Endothelial cell of umbilical vein (primary cell): ENCODE results near the gene STYK1. TPM values are rescaled to one million over a fixed set of nuclear protein-coding genes. Genes with fewer than 3 reads are reported as not detected.

Source experiments
- BruUV-seq: library from RNA; stranded (reverse); fragments of 400-500 nt; replicated peaks from 2 replicates; lab custom pipeline; 2021; lab: Mats Ljungman, UMichigan
- CTCF ChIA-PET: fragments of 300-600, 350-600 bp; sonication (Branson Sonifier 250); formaldehyde crosslinking; loops from one replicate; lab custom pipeline; 2021; ENCODE audit warnings: antibody characterized with exemption, inconsistent platforms; lab: Charles Lee
- POLR2A ChIA-PET: fragments of 300-600, 350-600 bp; sonication (Branson Sonifier 250); formaldehyde crosslinking; loops from one replicate; lab custom pipeline; 2021; ENCODE audit warnings: antibody characterized with exemption, inconsistent platforms; lab: Charles Lee
- DNase-seq: peaks from one replicate; pipeline ENCODE4 v3.0.0-alpha.2; 2011; ENCODE audit warnings: low read depth, low spot score
- FAIRE-seq: peaks from 2 replicates; lab custom pipeline; 2011; peaks lifted over from hg19 to GRCh38; lab: Jason Lieb, UNC
- H2AFZ ChIP-seq: 2 replicates; pipeline ENCODE4 v1.6.0; 2012; ENCODE audit warnings: low read depth, low read length, control low read depth, inconsistent platforms
- H3K27ac ChIP-seq: 2 replicates; pipeline ENCODE4 v1.5.1; 2011; ENCODE audit warnings: low read depth, mild to moderate bottlenecking, control low read depth, low read length, moderate library complexity; ENCODE audit not compliant: insufficient read depth
- H3K27me3 ChIP-seq, 2 experiments: 2 replicates each; pipeline versions ENCODE4 v1.6.0 to v1.6.1; 2011; ENCODE audit warnings: low read length in 2 of 2, mixed read lengths in 1 of 2; ENCODE audit not compliant: control insufficient read depth in 2 of 2, insufficient read depth in 2 of 2
- H3K36me3 ChIP-seq, 2 experiments: 2 replicates in 1 of 2; 3 replicates in 1 of 2; pipeline ENCODE4 v1.5.1; 2011; ENCODE audit warnings: low read length in 2 of 2, mild to moderate bottlenecking in 1 of 2, moderate library complexity in 1 of 2; ENCODE audit not compliant: control insufficient read depth in 2 of 2, insufficient read depth in 2 of 2; ENCODE audit errors: extremely low read depth in 1 of 2
- H3K4me1 ChIP-seq: 3 replicates; pipeline ENCODE4 v1.5.1; 2011; ENCODE audit warnings: mild to moderate bottlenecking, low read length; ENCODE audit not compliant: control insufficient read depth, insufficient read depth; ENCODE audit errors: extremely low read depth
- H3K4me2 ChIP-seq: 2 replicates; pipeline ENCODE4 v1.6.1; 2011; ENCODE audit warnings: low read length, control low read depth, mixed read lengths; ENCODE audit not compliant: insufficient read depth
- H3K4me3 ChIP-seq, 3 experiments: fragments of 200-600 bp in 1 of 3; sonication (generic), shearing (Covaris generic) in 1 of 3; replicated peaks in 1 of 3; 2 replicates each; pipeline ENCODE4 v1.5.1; 2011 to 2016; ENCODE audit warnings: control low read depth in 3 of 3, low read length in 3 of 3, mild to moderate bottlenecking in 2 of 3, inconsistent platforms in 1 of 3, low read depth in 1 of 3, moderate library complexity in 1 of 3; ENCODE audit not compliant: insufficient read depth in 1 of 3
- H3K79me2 ChIP-seq: 2 replicates; pipeline ENCODE4 v1.6.0; 2012; ENCODE audit warnings: low read length, inconsistent platforms; ENCODE audit not compliant: control insufficient read depth, insufficient read depth
- H3K9ac ChIP-seq: replicated peaks from 2 replicates; pipeline ENCODE3; 2011; ENCODE audit warnings: low read length, control low read depth; ENCODE audit not compliant: insufficient read depth; ENCODE audit errors: extremely low read depth
- H3K9me1 ChIP-seq: replicated peaks from 3 replicates; pipeline ENCODE4 v1.6.0; 2011; ENCODE audit warnings: mild to moderate bottlenecking, low read length; ENCODE audit not compliant: control insufficient read depth, insufficient read depth; ENCODE audit errors: extremely low read depth
- H3K9me3 ChIP-seq: replicated peaks from 2 replicates; pipeline ENCODE4 v1.5.1; 2012; ENCODE audit warnings: low read length, inconsistent platforms; ENCODE audit not compliant: control insufficient read depth, insufficient read depth
- H4K20me1 ChIP-seq: replicated peaks from 2 replicates; pipeline ENCODE3; 2011; ENCODE audit warnings: mild to moderate bottlenecking, low read length; ENCODE audit not compliant: control insufficient read depth, insufficient read depth; ENCODE audit errors: extremely low read depth
- EZH2 ChIP-seq: IDR thresholded peaks from 2 replicates; pipeline ENCODE4 v1.6.1; 2012; ENCODE audit warnings: borderline replicate concordance, low read depth, mild to moderate bottlenecking, moderate library complexity, low read length, inconsistent platforms; ENCODE audit not compliant: severe bottlenecking
- FOS ChIP-seq: IDR thresholded peaks from 2 replicates; pipeline ENCODE4 v1.6.1; 2011; ENCODE audit warnings: mild to moderate bottlenecking, low read length, moderate library complexity, borderline replicate concordance; ENCODE audit not compliant: insufficient read depth
- GATA2 ChIP-seq: IDR thresholded peaks from 2 replicates; pipeline ENCODE4 v1.7.0; 2011; ENCODE audit warnings: low read depth, mild to moderate bottlenecking, moderate library complexity, mixed read lengths, low read length; ENCODE audit not compliant: insufficient read length, insufficient read depth
- JUN ChIP-seq: IDR thresholded peaks from 2 replicates; pipeline ENCODE4 v1.6.1; 2011; ENCODE audit warnings: borderline replicate concordance, low read depth; ENCODE audit not compliant: insufficient read length, insufficient read depth
- MYC ChIP-seq: IDR thresholded peaks from one replicate; pipeline ENCODE4 v1.6.1; 2011; ENCODE audit warnings: mild to moderate bottlenecking, low read depth, low read length
- POLR2A ChIP-seq: IDR thresholded peaks from 2 replicates; pipeline ENCODE4 v1.6.1; 2012; ENCODE audit warnings: low read depth, mild to moderate bottlenecking, control low read depth, low read length
- POLR2AphosphoS5 ChIP-seq: IDR thresholded peaks from 2 replicates; pipeline ENCODE4 v1.6.1; 2012; ENCODE audit warnings: low read depth, mild to moderate bottlenecking, control low read depth, low read length, moderate library complexity; ENCODE audit not compliant: insufficient read depth
- dilution Hi-C: fragments of 300-500 bp; cut with MboI; formaldehyde crosslinking; loops from one replicate; pipeline ENCODE4 v1.15.0; 2019; ENCODE audit warnings: low sequenced_read_pairs; ENCODE audit not compliant: extremely low pct_ligation_motif_present
- intact Hi-C: fragments of 100-400 bp; cut with micrococcal nuclease; formaldehyde crosslinking; loops from one replicate; pipeline ENCODE4 v1.10.0; 2022
- polyA plus RNA-seq, 4 experiments: library from polyadenylated mRNA; depleted of rRNA in 3 of 4; stranded (reverse) in 3 of 4; unstranded in 1 of 4; fragments of >200 nt; gene quantifications; 2 replicates each; pipeline versions ENCODE4 v1.2.1 to v1.2.3, GENCODE V29; 2011 to 2012; ENCODE audit warnings: missing spikeins in 1 of 4
- total RNA-seq: library from RNA; stranded (reverse); gene quantifications from 2 replicates; pipeline ENCODE4 v1.2.3, GENCODE V29; 2021
- TF ChIP-seq, protein P1 (sequence below), 2 donors: IDR thresholded peaks; 1 replicate in 1 of 2; 2 replicates in 1 of 2; pipeline ENCODE4 v1.5.1; 2011; ENCODE audit warnings: low read length in 2 of 2, mild to moderate bottlenecking in 2 of 2, moderate library complexity in 2 of 2, control low read depth in 1 of 2, inconsistent platforms in 1 of 2, low read depth in 1 of 2; ENCODE audit not compliant: insufficient read depth in 1 of 2; ENCODE audit errors: extremely low read depth in 1 of 2
- TF ChIP-seq, protein P2 (sequence below): IDR thresholded peaks from 2 replicates; pipeline ENCODE4 v1.6.1; 2011; ENCODE audit not compliant: insufficient read depth, insufficient read length

Gene STYK1
- total and polyA plus RNA-seq, 2 donors (not counting 3 experiments of a cell fraction or from before 2014, with no cell fraction given), result 7.7 to 15.2 TPM

DNA sequence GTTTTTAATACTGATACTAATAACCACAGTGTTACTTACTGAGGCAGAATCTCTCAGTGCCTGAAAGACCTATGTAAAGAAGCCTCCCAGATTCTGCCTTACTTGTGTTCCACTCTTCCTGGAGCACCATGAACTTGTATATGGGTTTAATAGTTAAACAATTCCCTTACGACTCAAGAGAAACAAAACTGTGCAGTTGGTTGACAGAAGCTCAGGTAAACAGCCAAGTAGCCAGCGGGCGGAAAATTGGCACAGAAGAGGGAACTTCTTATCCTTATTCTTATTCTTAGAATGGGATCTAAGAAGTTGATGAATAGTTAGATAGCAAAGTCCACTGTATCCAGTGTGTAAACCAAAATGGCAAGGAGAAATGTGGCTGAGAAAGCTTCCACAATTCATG is 37.7 kb downstream of the STYK1 start:
- CTCF ChIA-PET, result interaction anchor here (2.9 kb wide), 1 partner anchor 22 kb away, joined by 8 read pairs; the partner anchor contains the start of gene MAGOHB
- no peaks in the 10 kb centered on the region for H4K20me1 ChIP-seq

DNA sequence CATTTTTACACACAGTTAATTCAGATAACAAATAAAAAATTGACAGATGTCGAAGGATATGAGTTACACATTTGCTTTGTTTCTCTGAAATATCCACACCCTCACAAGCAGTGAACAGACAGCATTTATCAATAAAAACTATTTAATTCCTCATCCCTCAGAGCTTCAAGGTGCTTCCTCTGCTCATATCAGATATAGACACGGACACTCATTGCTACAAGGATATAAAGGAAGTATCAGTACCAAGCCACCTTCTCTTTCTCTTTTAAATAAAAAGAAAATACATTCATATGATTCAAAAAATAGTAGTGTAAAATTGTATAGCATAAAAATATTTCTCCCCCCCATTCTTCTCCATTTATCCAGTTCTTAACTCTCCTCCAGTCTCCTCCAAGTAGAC is 38.5 kb downstream of the STYK1 start:
- Histone ChIP-seq H3K9ac (no peak overlapping the region), H3K9me3 (no peaks in the 10 kb centered on the region), H3K79me2 (peaks cover 24% of the 10 kb centered on the region), H3K27ac (no peak overlapping the region), H3K9me1 (no peaks in the 10 kb centered on the region), H3K4me1 (peaks cover 12% of the 10 kb centered on the region), H3K4me2 (no peak overlapping the region), H3K27me3 (no peaks in the 10 kb centered on the region), H3K4me3 (no peak overlapping the region), H2AFZ (no peak overlapping the region), H3K36me3 (peaks cover 6 to 21% of the 10 kb centered on the region in 2 experiments), H4K20me1 (no peaks in the 10 kb centered on the region)
- dilution Hi-C loops, result no loop called here
- no peak for TF ChIP-seq MYC
- no peak for TF ChIP-seq EZH2
- TF ChIP-seq POLR2AphosphoS5, result no peak
- no peak for TF ChIP-seq JUN
- TF ChIP-seq POLR2A, result no peak
- TF ChIP-seq, protein P1, sequence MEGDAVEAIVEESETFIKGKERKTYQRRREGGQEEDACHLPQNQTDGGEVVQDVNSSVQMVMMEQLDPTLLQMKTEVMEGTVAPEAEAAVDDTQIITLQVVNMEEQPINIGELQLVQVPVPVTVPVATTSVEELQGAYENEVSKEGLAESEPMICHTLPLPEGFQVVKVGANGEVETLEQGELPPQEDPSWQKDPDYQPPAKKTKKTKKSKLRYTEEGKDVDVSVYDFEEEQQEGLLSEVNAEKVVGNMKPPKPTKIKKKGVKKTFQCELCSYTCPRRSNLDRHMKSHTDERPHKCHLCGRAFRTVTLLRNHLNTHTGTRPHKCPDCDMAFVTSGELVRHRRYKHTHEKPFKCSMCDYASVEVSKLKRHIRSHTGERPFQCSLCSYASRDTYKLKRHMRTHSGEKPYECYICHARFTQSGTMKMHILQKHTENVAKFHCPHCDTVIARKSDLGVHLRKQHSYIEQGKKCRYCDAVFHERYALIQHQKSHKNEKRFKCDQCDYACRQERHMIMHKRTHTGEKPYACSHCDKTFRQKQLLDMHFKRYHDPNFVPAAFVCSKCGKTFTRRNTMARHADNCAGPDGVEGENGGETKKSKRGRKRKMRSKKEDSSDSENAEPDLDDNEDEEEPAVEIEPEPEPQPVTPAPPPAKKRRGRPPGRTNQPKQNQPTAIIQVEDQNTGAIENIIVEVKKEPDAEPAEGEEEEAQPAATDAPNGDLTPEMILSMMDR (IDR thresholded peaks at IDR 0.05; ENCODE audit: extremely low read depth in 1 of 2, insufficient read depth in 1 of 2, low read depth in 1 of 2, low read length in 2 of 2), result no peak
- no peak for TF ChIP-seq FOS
- TF ChIP-seq GATA2, result no peak
- ChIA-PET POLR2A (no interaction called here), CTCF (interaction anchor here (2.9 kb wide), 1 partner anchor 22 kb away, joined by 8 read pairs; the partner anchor contains the start of gene MAGOHB)
- intact Hi-C loops, result no loop called here
- BruUV-seq, result no TSS peak
- DNase-seq (no peak), FAIRE-seq (no peak)

More for the DNA sequence above, 37.7 kb downstream of the STYK1 start:
- Histone ChIP-seq H3K4me2 (no peak overlapping the region), H2AFZ (no peak overlapping the region), H3K9me3 (no peaks in the 10 kb centered on the region), H3K9me1 (no peaks in the 10 kb centered on the region), H3K27ac (no peak overlapping the region), H3K9ac (no peak overlapping the region), H3K4me1 (peaks cover 20% of the 10 kb centered on the region), H3K4me3 (no peak overlapping the region), H3K27me3 (no peaks in the 10 kb centered on the region), H3K36me3 (peaks cover 6 to 21% of the 10 kb centered on the region in 2 experiments), H3K79me2 (peaks cover 28% of the 10 kb centered on the region)
- intact Hi-C loops (no loop called here), dilution Hi-C loops (no loop called here)
- POLR2A ChIA-PET, result no interaction called here
- no peak for TF ChIP-seq POLR2AphosphoS5
- TF ChIP-seq MYC, result no peak
- TF ChIP-seq GATA2, result no peak
- TF ChIP-seq POLR2A, result no peak
- no peak for TF ChIP-seq EZH2
- TF ChIP-seq JUN, result no peak
- TF ChIP-seq, protein P2, sequence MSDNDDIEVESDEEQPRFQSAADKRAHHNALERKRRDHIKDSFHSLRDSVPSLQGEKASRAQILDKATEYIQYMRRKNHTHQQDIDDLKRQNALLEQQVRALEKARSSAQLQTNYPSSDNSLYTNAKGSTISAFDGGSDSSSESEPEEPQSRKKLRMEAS, result no peak
- no peak for TF ChIP-seq FOS
- no peak for DNase-seq
- no peak for FAIRE-seq
- no TSS peak for BruUV-seq
